ENCODE data around the gene TMEM237. TPM values are rescaled to one million over a fixed set of nuclear protein-coding genes. Genes with fewer than 3 reads are reported as not detected.
A peak's percentile ranks its signal among the peaks of the same experiment; 100 is the strongest.

The TMEM237 gene
- total RNA-seq, 5 donors from 2014 or later (not counting 1 experiment from before 2014, with no cell fraction given): 4.5 to 10.1 (median 7.8) TPM

DNA sequence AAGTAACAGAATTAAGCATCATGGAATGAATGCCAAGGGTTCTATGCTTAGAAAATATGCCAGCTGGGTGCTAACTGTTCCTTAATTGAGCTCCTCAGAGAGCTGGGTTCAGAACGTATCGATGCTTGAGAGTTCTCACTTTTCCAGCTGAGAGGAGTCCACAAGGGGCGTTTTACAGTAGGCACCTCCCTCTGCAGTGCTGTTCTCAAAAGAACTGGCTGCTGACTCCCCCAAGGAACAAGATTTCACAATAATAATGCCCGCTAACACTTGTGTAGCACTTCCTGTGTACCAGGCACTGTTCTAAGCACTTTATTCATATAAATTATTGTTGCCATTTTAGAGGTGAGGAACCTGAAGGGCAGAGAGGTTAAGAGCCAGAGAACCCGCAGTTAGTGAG is 18.1 kb upstream of the TMEM237 start:
- Mint-ChIP-seq H3K4me1 (no peaks in the 10 kb centered on the region), H3K27ac (no peak overlapping the region), H3K4me3 (no peak overlapping the region), H3K9me3 (no peaks in the 10 kb centered on the region), H3K36me3 (no peaks in the 10 kb centered on the region), H3K27me3 (no peaks in the 10 kb centered on the region)
- no peak for DNase-seq
- Histone ChIP-seq H3K36me3 (ENCODE audit: control insufficient read depth in 2 of 2, extremely low read depth in 1 of 2, insufficient read depth in 1 of 2, low read length in 1 of 2) (no peaks in the 10 kb centered on the region), H3K9me3 (no peaks in the 10 kb centered on the region), H3K4me1 (ENCODE audit: control insufficient read depth in 1 of 2, extremely low read depth in 1 of 2, insufficient read depth in 2 of 2, low read length in 2 of 2) (peaks cover 0 to 4% of the 10 kb centered on the region in 2 experiments), H3K4me3 (ENCODE audit: control insufficient read depth in 1 of 2, extremely low read depth in 1 of 2, low read length in 1 of 2) (no peak overlapping the region), H3K27me3 (replicated peaks in 1 of 2; ENCODE audit: control insufficient read depth in 2 of 2, extremely low read depth in 1 of 2, insufficient read depth in 2 of 2, low read length in 1 of 2) (no peaks in the 10 kb centered on the region), H3K27ac (ENCODE audit: low read length) (no peak overlapping the region)
- CTCF ChIA-PET: no interaction called here
- POLR2A ChIA-PET: no interaction called here
- WGBS (ENCODE audit: insufficient coverage): 79% methylated on average over 2 of the region's 5 CpGs
- no peak for ATAC-seq (replicated peaks in 1 of 4)

DNA sequence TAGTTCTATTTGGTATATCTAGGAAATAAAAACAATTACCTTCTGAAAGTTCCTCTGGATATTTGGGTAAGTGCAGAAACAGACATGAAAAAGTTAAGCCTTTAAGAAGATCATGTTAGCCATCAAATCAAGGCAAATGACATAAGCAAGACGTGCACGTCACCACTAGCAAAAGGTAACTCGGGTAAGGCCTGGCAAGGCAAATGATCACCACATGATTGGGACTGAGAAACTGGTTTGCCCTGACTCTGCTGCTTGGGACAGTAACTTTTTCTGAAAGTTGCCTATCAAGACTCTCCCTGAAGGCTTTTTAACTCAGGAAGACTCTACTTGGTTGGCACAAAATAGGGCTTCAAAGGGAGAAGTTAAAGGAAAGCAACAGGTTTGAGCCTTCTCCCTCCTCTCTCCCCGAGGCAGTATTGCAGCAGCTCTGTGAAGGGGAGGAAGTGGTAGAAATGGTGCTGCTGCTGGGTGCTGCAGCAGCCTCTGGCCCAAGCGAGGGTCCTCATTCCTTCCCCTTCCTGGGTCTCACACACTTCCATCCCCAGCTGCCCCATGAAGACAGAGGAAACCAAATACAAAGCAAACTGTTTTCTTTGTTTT is 17.1 kb upstream of the TMEM237 start:
- H3K27ac ChIP-seq (ENCODE audit: low read length): no peak overlapping the region

DNA sequence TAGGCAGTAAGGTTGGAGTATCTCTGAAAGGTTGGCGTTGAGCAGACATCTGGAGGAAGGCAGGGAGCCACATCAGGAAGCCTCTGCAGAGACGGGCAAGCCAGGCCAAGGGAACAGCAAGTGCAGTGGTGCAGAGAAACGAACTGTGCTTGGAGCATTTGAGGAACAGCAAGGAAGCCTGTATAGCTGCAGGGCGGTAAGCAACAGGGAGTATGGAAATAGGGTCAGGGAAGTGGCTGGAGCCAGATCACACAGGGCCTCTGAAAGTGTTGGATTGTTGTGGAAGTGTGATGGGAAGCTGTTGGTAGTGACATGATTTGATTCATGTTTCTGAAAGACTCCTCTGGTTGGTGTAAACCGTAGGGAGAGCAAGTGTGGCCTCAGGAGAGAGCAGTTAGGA is 13.4 kb upstream of the TMEM237 start:
- peaks cover 0 to 9% of the 10 kb centered on the region in 2 experiments for H3K4me1 ChIP-seq (ENCODE audit: control insufficient read depth in 1 of 2, extremely low read depth in 1 of 2, insufficient read depth in 2 of 2, low read length in 2 of 2)
- DNase-seq (no peak), ATAC-seq (replicated peaks in 1 of 4) (no peak)
- Mint-ChIP-seq H3K4me1 (no peaks in the 10 kb centered on the region), H3K36me3 (no peaks in the 10 kb centered on the region), H3K27ac (no peak overlapping the region), H3K4me3 (no peak overlapping the region), H3K9me3 (no peaks in the 10 kb centered on the region), H3K27me3 (peaks cover 7 to 11% of the 10 kb centered on the region in 2 donors)
- no peak overlapping the region for H3K4me3 ChIP-seq (ENCODE audit: control insufficient read depth in 1 of 2, extremely low read depth in 1 of 2, low read length in 1 of 2)
- no peaks in the 10 kb centered on the region for H3K9me3 ChIP-seq
- no peak overlapping the region for H3K27ac ChIP-seq (ENCODE audit: low read length)
- peaks cover 0 to 6% of the 10 kb centered on the region in 2 experiments for H3K27me3 ChIP-seq (replicated peaks in 1 of 2; ENCODE audit: control insufficient read depth in 2 of 2, extremely low read depth in 1 of 2, insufficient read depth in 2 of 2, low read length in 1 of 2)
- H3K36me3 ChIP-seq (ENCODE audit: control insufficient read depth in 2 of 2, extremely low read depth in 1 of 2, insufficient read depth in 1 of 2, low read length in 1 of 2): no peaks in the 10 kb centered on the region
- ChIA-PET POLR2A (no interaction called here), CTCF (interaction anchor here in 1 of 2 donors (0.6 kb wide), 1 partner anchor 47 kb away, joined by 3 read pairs; no protein-coding TSS in a partner anchor)
- 80% methylated on average over 5 of the region's 5 CpGs for WGBS (ENCODE audit: insufficient coverage)

More for the DNA sequence above, 17.1 kb upstream of the TMEM237 start:
- no peak overlapping the region for H3K4me3 ChIP-seq (ENCODE audit: control insufficient read depth in 1 of 2, extremely low read depth in 1 of 2, low read length in 1 of 2)
- H3K36me3 Mint-ChIP-seq: no peaks in the 10 kb centered on the region
- CTCF ChIA-PET: no interaction called here
- no peaks in the 10 kb centered on the region for H3K27me3 ChIP-seq (replicated peaks in 1 of 2; ENCODE audit: control insufficient read depth in 2 of 2, extremely low read depth in 1 of 2, insufficient read depth in 2 of 2, low read length in 1 of 2)
- no peak for DNase-seq
- no peak for ATAC-seq (replicated peaks in 1 of 4)
- no peak overlapping the region for H3K4me3 Mint-ChIP-seq
- H3K4me1 Mint-ChIP-seq: no peaks in the 10 kb centered on the region
- no peaks in the 10 kb centered on the region for H3K36me3 ChIP-seq (ENCODE audit: control insufficient read depth in 2 of 2, extremely low read depth in 1 of 2, insufficient read depth in 1 of 2, low read length in 1 of 2)
- H3K9me3 ChIP-seq: no peaks in the 10 kb centered on the region
- peaks cover 0 to 9% of the 10 kb centered on the region in 2 experiments for H3K4me1 ChIP-seq (ENCODE audit: control insufficient read depth in 1 of 2, extremely low read depth in 1 of 2, insufficient read depth in 2 of 2, low read length in 2 of 2)
- no peaks in the 10 kb centered on the region for H3K9me3 Mint-ChIP-seq
- POLR2A ChIA-PET: interaction anchor here (0.6 to 0.7 kb wide), 2 partner anchors 578 to 611 kb away, joined by 3 to 5 read pairs; partner anchors contain the start of gene SUMO1 (in 1 of the 2)
- no peak overlapping the region for H3K27ac Mint-ChIP-seq
- no peaks in the 10 kb centered on the region for H3K27me3 Mint-ChIP-seq
- WGBS (ENCODE audit: insufficient coverage): 90% methylated on average over 3 of the region's 5 CpGs

DNA sequence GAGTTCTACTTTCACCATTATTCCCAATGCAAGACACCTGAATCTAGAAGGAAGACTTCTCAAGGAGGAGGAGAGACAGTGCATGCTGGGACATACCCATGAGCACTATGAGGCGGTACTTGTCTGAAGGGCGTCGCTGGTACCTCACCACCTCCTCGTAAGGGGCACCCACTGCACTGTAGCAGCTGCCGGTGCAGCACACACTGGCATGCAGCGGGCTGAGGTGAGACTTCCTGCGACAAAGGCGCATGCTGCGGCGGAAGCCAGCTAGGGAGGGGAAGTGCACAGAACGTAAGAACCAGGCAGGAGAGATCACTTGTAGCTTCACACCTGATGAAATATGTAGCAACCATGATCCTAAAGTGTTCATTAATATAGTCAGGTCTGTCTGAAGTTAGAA is 12.8 kb upstream of the TMEM237 start:
- H3K4me1 Mint-ChIP-seq: no peaks in the 10 kb centered on the region
- no peak overlapping the region for H3K4me3 Mint-ChIP-seq
- ChIA-PET CTCF (no interaction called here), POLR2A (no interaction called here)
- H3K27ac Mint-ChIP-seq: no peak overlapping the region
- Histone ChIP-seq H3K27me3 (replicated peaks in 1 of 2; ENCODE audit: control insufficient read depth in 2 of 2, extremely low read depth in 1 of 2, insufficient read depth in 2 of 2, low read length in 1 of 2) (peaks cover 0 to 9% of the 10 kb centered on the region in 2 experiments), H3K4me3 (ENCODE audit: control insufficient read depth in 1 of 2, extremely low read depth in 1 of 2, low read length in 1 of 2) (no peak overlapping the region), H3K27ac (ENCODE audit: low read length) (no peak overlapping the region), H3K36me3 (ENCODE audit: control insufficient read depth in 2 of 2, extremely low read depth in 1 of 2, insufficient read depth in 1 of 2, low read length in 1 of 2) (no peaks in the 10 kb centered on the region), H3K9me3 (no peaks in the 10 kb centered on the region), H3K4me1 (ENCODE audit: control insufficient read depth in 1 of 2, extremely low read depth in 1 of 2, insufficient read depth in 2 of 2, low read length in 2 of 2) (peaks cover 0 to 9% of the 10 kb centered on the region in 2 experiments)
- 62% methylated on average over 6 of the region's 11 CpGs for WGBS (ENCODE audit: insufficient coverage)
- ATAC-seq (replicated peaks in 1 of 4) (peak in 2 of 4 experiments; percentile 51 to 56), DNase-seq (peak in 27 of 35 experiments; percentile 2 to 63 (median 27))
- H3K36me3 Mint-ChIP-seq: no peaks in the 10 kb centered on the region
- H3K27me3 Mint-ChIP-seq: peaks cover 7 to 11% of the 10 kb centered on the region in 2 donors
- H3K9me3 Mint-ChIP-seq: no peaks in the 10 kb centered on the region

DNA sequence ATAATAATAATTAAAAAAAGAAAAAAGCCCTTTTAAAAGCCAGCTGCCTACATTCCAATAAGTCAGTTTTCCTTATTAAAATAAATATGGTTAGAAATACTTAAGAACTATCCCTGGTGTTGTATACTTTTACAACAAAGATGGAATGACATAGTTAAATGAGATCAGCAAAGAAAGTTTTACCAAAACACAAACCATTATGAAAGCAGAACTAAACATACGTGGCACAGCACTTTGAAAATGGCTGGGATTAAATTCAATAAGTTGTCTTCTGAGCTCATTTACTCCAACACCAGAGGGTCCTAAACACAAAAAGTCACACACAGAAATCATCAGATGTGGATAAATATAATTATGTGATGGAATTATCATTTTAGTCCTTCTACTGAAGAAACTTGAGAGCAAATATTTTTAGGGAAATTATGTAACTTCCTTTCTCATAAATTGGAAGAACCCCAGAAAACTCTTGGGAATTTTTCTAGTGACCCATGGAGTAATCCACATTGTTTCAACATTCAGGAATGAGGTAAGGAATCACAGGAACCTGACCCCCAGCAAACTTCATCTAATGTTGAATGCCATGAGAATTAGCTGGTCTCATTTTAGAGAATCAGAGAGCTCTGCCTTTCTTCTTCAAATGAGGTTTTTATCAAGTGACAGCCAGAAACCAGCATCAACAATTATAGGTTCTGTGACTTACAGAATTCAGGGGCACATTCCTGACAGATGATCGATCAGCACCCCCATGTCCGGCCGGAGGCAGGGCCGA is 11.5 kb upstream of the TMEM237 start:
- ChIA-PET CTCF (interaction anchor here in 1 of 2 donors (1.6 kb wide), 1 partner anchor 10 kb away, joined by 4 read pairs; no protein-coding TSS in a partner anchor), POLR2A (no interaction called here)
- Histone ChIP-seq H3K27me3 (replicated peaks in 1 of 2; ENCODE audit: control insufficient read depth in 2 of 2, extremely low read depth in 1 of 2, insufficient read depth in 2 of 2, low read length in 1 of 2) (peaks cover 0 to 9% of the 10 kb centered on the region in 2 experiments), H3K4me1 (ENCODE audit: control insufficient read depth in 1 of 2, extremely low read depth in 1 of 2, insufficient read depth in 2 of 2, low read length in 2 of 2) (peaks cover 0 to 9% of the 10 kb centered on the region in 2 experiments), H3K36me3 (ENCODE audit: control insufficient read depth in 2 of 2, extremely low read depth in 1 of 2, insufficient read depth in 1 of 2, low read length in 1 of 2) (no peaks in the 10 kb centered on the region), H3K9me3 (no peaks in the 10 kb centered on the region), H3K27ac (ENCODE audit: low read length) (no peak overlapping the region), H3K4me3 (ENCODE audit: control insufficient read depth in 1 of 2, extremely low read depth in 1 of 2, low read length in 1 of 2) (no peak overlapping the region)
- Mint-ChIP-seq H3K27me3 (peaks cover 7 to 11% of the 10 kb centered on the region in 2 donors), H3K4me1 (no peaks in the 10 kb centered on the region), H3K9me3 (no peaks in the 10 kb centered on the region), H3K4me3 (no peak overlapping the region), H3K27ac (no peak overlapping the region), H3K36me3 (no peaks in the 10 kb centered on the region)
- DNase-seq: no peak
- WGBS (ENCODE audit: insufficient coverage): 79% methylated on average over 4 of the region's 5 CpGs
- ATAC-seq (replicated peaks in 1 of 4): no peak

DNA sequence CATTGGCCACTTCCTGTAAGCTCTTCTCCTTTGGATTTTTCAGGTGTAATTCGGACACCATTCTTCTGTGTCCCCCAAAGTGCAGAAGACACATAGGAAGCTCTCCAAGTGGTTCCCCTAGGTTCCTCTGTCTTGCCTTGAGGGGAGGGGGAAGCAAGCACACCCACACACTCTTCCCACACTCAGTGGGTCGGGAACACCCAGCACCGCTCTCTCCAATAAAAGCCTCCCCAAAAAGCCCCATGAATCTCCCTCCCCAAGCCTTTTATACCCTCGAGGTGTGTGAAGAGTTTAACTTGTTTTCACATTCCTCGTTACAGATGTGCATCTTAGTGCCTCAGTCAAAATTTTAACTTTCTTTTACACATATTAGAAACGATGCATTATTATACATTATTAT is 9.9 kb upstream of the TMEM237 start:
- no peaks in the 10 kb centered on the region for H3K9me3 Mint-ChIP-seq
- no CpG with 5 or more reads among the region's 6 CpGs for WGBS (ENCODE audit: insufficient coverage)
- no peak overlapping the region for H3K4me3 ChIP-seq (ENCODE audit: control insufficient read depth in 1 of 2, extremely low read depth in 1 of 2, low read length in 1 of 2)
- H3K9me3 ChIP-seq: no peaks in the 10 kb centered on the region
- no peaks in the 10 kb centered on the region for H3K36me3 Mint-ChIP-seq
- no peaks in the 10 kb centered on the region for H3K4me1 Mint-ChIP-seq
- H3K27ac Mint-ChIP-seq: no peak overlapping the region
- no peaks in the 10 kb centered on the region for H3K36me3 ChIP-seq (ENCODE audit: control insufficient read depth in 2 of 2, extremely low read depth in 1 of 2, insufficient read depth in 1 of 2, low read length in 1 of 2)
- peaks cover 7 to 11% of the 10 kb centered on the region in 2 donors for H3K27me3 Mint-ChIP-seq
- peaks cover 0 to 9% of the 10 kb centered on the region in 2 experiments for H3K27me3 ChIP-seq (replicated peaks in 1 of 2; ENCODE audit: control insufficient read depth in 2 of 2, extremely low read depth in 1 of 2, insufficient read depth in 2 of 2, low read length in 1 of 2)
- ATAC-seq (replicated peaks in 1 of 4) (no peak), DNase-seq (no peak)
- no peak overlapping the region for H3K4me3 Mint-ChIP-seq
- POLR2A ChIA-PET: interaction anchor here (0.6 to 0.7 kb wide), 3 partner anchors 198 to 835 kb away, joined by 3 read pairs; no protein-coding TSS in a partner anchor
- CTCF ChIA-PET: interaction anchor here in 1 of 2 donors (1.6 kb wide), 1 partner anchor 9 kb away, joined by 4 read pairs; no protein-coding TSS in a partner anchor
- no peak overlapping the region for H3K27ac ChIP-seq (ENCODE audit: low read length)
- H3K4me1 ChIP-seq (ENCODE audit: control insufficient read depth in 1 of 2, extremely low read depth in 1 of 2, insufficient read depth in 2 of 2, low read length in 2 of 2): peaks cover 0 to 9% of the 10 kb centered on the region in 2 experiments

Data from T-cell (primary cell).